GM23338 (cell line): ENCODE measurements around the gene FLVCR1.
"Not testable (repeated sequence)": the region's sequence is repeated elsewhere in the genome, so short reads cannot be mapped to it uniquely, and the experiment has no call there.

ENCODE experiments used
- EZH2 ChIP-seq: fragments of 200-600 bp; sonication (generic); IDR thresholded peaks from one replicate; pipeline ENCODE4 v1.8.0; 2017; ENCODE audit warnings: antibody characterized with exemption, mild to moderate bottlenecking, low read depth; ENCODE audit not compliant: unreplicated experiment
- EZH2phosphoT487 ChIP-seq: fragments of 200-600 bp; sonication (generic); IDR thresholded peaks from one replicate; pipeline ENCODE4 v1.8.1; 2018; ENCODE audit warnings: antibody characterized with exemption; ENCODE audit not compliant: unreplicated experiment
- JUNB ChIP-seq: IDR thresholded peaks from one replicate; pipeline ENCODE4 v1.6.1; 2016; ENCODE audit warnings: antibody characterized with exemption; ENCODE audit not compliant: unreplicated experiment
- POLR2AphosphoS5 ChIP-seq: IDR thresholded peaks from 2 replicates; pipeline ENCODE4 v1.6.1; 2016; ENCODE audit warnings: antibody characterized with exemption, low read depth
- TF ChIP-seq, protein P1 (sequence below), 2 experiments: fragments of 200-600 bp in 1 of 2; sonication (generic) in 1 of 2; conservative IDR thresholded peaks; 2 replicates each; pipeline versions ENCODE4 v1.5.1 to v1.6.1; 2016 to 2017; ENCODE audit warnings: antibody characterized with exemption in 2 of 2, low read depth in 2 of 2, mild to moderate bottlenecking in 2 of 2, moderate library complexity in 1 of 2

DNA sequence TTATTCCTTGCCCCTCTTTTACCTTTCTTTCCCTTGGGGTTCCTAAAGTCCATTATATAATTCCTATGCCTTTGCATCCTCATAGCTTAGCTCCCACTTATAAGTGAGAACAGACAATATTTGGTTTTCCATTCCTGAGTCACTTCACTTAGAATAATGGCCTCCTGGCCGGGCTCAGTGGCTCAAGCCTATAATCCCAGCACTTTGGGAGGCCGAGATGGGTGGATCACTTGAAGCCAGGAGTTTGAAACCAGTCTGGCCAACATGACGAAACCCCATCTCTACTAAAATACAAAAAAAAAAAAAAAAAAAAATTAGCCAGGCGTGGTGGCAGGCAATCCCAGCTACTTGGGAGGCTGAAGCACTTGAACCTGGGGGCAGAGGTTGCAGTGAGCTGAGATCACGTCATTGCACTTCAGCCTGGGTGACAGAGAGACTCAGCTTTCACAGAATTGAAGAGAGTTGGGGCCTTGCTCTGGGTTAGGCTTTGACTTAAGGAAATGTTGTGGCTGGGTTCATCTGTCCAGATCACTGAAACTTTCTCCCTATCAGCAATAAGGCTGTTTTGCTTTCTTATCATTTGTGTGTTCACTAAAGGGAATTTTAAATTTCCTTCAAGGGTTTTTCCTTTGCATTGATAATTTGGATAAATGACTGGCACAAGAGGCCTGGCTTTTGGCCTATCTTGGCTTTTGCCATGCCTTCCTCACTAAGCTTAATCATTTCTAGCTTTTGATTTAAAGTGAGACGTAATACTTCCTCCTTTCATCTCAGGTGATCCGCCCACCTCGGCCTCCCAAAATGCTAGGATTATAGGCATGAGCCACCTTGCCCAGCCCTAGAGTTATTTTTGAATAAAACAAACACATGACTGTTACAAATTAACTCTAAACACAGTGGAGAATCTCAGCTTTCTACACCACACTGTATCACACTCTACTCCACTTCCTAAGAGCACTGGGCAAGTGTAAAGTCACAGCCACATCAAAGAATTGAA is 24.6 kb upstream of the FLVCR1 start:
- TF ChIP-seq, protein P1, sequence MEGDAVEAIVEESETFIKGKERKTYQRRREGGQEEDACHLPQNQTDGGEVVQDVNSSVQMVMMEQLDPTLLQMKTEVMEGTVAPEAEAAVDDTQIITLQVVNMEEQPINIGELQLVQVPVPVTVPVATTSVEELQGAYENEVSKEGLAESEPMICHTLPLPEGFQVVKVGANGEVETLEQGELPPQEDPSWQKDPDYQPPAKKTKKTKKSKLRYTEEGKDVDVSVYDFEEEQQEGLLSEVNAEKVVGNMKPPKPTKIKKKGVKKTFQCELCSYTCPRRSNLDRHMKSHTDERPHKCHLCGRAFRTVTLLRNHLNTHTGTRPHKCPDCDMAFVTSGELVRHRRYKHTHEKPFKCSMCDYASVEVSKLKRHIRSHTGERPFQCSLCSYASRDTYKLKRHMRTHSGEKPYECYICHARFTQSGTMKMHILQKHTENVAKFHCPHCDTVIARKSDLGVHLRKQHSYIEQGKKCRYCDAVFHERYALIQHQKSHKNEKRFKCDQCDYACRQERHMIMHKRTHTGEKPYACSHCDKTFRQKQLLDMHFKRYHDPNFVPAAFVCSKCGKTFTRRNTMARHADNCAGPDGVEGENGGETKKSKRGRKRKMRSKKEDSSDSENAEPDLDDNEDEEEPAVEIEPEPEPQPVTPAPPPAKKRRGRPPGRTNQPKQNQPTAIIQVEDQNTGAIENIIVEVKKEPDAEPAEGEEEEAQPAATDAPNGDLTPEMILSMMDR (conservative IDR thresholded peaks at IDR 0.05; ENCODE audit: low read depth in 2 of 2): not testable (repeated sequence)
- not testable (repeated sequence) for TF ChIP-seq POLR2AphosphoS5, EZH2phosphoT487, EZH2, JUNB
